CD4-positive, alpha-beta memory T cell (primary cell): ENCODE results near the gene ATOSB. TPM values are rescaled to one million over a fixed set of nuclear protein-coding genes. Genes with fewer than 3 reads are reported as not detected.

Experiments used
- CTCF ChIA-PET: fragments of 350-600 bp; sonication (Branson Sonifier 250); formaldehyde crosslinking; loops from one replicate; lab custom pipeline; 2021; ENCODE audit warnings: inconsistent platforms; ENCODE audit not compliant: partially characterized antibody; lab: Charles Lee
- POLR2A ChIA-PET: fragments of 350-600 bp; sonication (Branson Sonifier 250); formaldehyde crosslinking; loops from one replicate; lab custom pipeline; 2021; ENCODE audit not compliant: partially characterized antibody; lab: Charles Lee
- DNase-seq, 5 donors: peaks; one replicate each; pipeline versions ENCODE4 v3.0.0 to v3.0.0-alpha.2; 2020 to 2022; ENCODE audit warnings: mixed read lengths in 1 of 5
- H3K27ac ChIP-seq: one replicate; pipeline ENCODE4 v1.7.0; 2013; ENCODE audit warnings: low read depth, low read length
- H3K27me3 ChIP-seq: 2 replicates; pipeline ENCODE4 v1.7.0; 2013; ENCODE audit warnings: mild to moderate bottlenecking, low read length, moderate library complexity; ENCODE audit not compliant: insufficient read depth
- H3K36me3 ChIP-seq: 2 replicates; pipeline ENCODE4 v1.7.0; 2013; ENCODE audit warnings: mild to moderate bottlenecking, low read length, moderate library complexity; ENCODE audit not compliant: insufficient read depth
- H3K4me1 ChIP-seq: 2 replicates; pipeline ENCODE4 v1.7.0; 2013; ENCODE audit warnings: mild to moderate bottlenecking, low read length, moderate library complexity; ENCODE audit not compliant: insufficient read depth
- H3K4me3 ChIP-seq, 2 donors: one replicate each; pipeline ENCODE4 v1.7.0; 2013; ENCODE audit warnings: low read length in 2 of 2, mild to moderate bottlenecking in 1 of 2
- H3K9me3 ChIP-seq, 2 donors: one replicate each; pipeline ENCODE4 v1.7.0; 2013; ENCODE audit warnings: low read length in 2 of 2, control low read depth in 1 of 2; ENCODE audit not compliant: control insufficient read depth in 1 of 2
- H3K27ac Mint-ChIP-seq, 7 donors: one replicate each; pipeline ENCODE4 v1.8.0; 2020 to 2021; ENCODE audit warnings: mixed read lengths in 7 of 7, mild to moderate bottlenecking in 6 of 7, inconsistent platforms in 3 of 7, moderate library complexity in 3 of 7
- H3K27me3 Mint-ChIP-seq, 2 donors: one replicate each; pipeline ENCODE4 v1.8.0; 2020 to 2021; ENCODE audit warnings: mixed read lengths in 2 of 2
- H3K36me3 Mint-ChIP-seq, 2 donors: one replicate each; pipeline ENCODE4 v1.8.0; 2020 to 2021; ENCODE audit warnings: mixed read lengths in 2 of 2, inconsistent platforms in 1 of 2, mild to moderate bottlenecking in 1 of 2
- H3K4me1 Mint-ChIP-seq, 4 donors: one replicate each; pipeline ENCODE4 v1.8.0; 2020 to 2021; ENCODE audit warnings: mixed read lengths in 4 of 4, mild to moderate bottlenecking in 1 of 4
- H3K4me3 Mint-ChIP-seq, 8 donors: one replicate each; pipeline ENCODE4 v1.8.0; 2020 to 2021; ENCODE audit warnings: mixed read lengths in 8 of 8, mild to moderate bottlenecking in 7 of 8, moderate library complexity in 6 of 8, inconsistent platforms in 3 of 8
- H3K9me3 Mint-ChIP-seq, 8 donors: one replicate each; pipeline ENCODE4 v1.8.0; 2020 to 2021; ENCODE audit warnings: mixed read lengths in 8 of 8, mild to moderate bottlenecking in 5 of 8, inconsistent platforms in 3 of 8, moderate library complexity in 1 of 8
- intact Hi-C: fragments of 100-400 bp; cut with micrococcal nuclease; formaldehyde crosslinking; loops from one replicate; pipeline ENCODE4 v1.15.1; 2023
- polyA plus RNA-seq, 2 donors: library from polyadenylated mRNA; unstranded; fragments of 300-500 nt; fragmentation: Illumina TruSeq; gene quantifications; one replicate each; pipeline ENCODE4 v1.2.3, GENCODE V29; 2021
- total RNA-seq, 2 experiments: library from RNA; stranded (reverse); gene quantifications; one replicate each; pipeline ENCODE4 v1.2.3, GENCODE V29; 2021

The ATOSB gene
- total and polyA plus RNA-seq, 4 experiments from 2014 or later, result 3.7 to 10.1 (median 8.9) TPM

DNA sequence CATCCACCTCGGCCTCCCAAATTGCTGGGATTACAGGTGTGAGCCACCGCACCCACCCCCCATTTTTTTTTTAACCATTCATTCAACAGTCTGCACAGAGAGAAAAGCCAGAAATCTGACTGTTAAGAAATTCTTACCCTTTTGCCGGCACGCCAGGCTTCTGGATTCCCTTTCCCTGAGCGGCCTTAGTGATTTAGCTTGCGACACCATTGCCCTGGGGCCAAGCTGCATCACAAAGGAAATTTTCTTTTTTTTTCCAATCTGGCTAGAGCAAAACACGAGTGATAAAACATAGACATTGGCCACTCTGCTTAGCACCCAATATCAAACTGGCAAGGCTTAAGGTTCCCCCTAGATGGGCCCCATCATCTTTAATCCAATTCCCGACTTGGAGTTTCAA lies 21.2 kb upstream of the ATOSB start:
- peaks cover 0 to under 1% of the 10 kb centered on the region in 2 donors for H3K27me3 Mint-ChIP-seq
- H3K9me3 Mint-ChIP-seq, result peaks cover 0 to 16% (median 10%) of the 10 kb centered on the region in 8 donors
- H3K27ac ChIP-seq, result no peak overlapping the region
- H3K27me3 ChIP-seq, result no peaks in the 10 kb centered on the region
- intact Hi-C loops, result no loop called here
- no peak overlapping the region for H3K27ac Mint-ChIP-seq
- H3K4me1 Mint-ChIP-seq, result no peaks in the 10 kb centered on the region
- no peak for DNase-seq
- H3K4me1 ChIP-seq, result no peaks in the 10 kb centered on the region
- POLR2A ChIA-PET, result no interaction called here
- no peaks in the 10 kb centered on the region for H3K36me3 ChIP-seq
- H3K4me3 Mint-ChIP-seq, result no peak overlapping the region
- H3K36me3 Mint-ChIP-seq, result peaks cover 0 to 3% of the 10 kb centered on the region in 2 donors
- CTCF ChIA-PET, result interaction anchor here (1.7 kb wide), 1 partner anchor 20 kb away, joined by 7 read pairs; no protein-coding TSS in a partner anchor
- H3K9me3 ChIP-seq, result peaks cover 0 to 2% of the 10 kb centered on the region in 2 donors
- H3K4me3 ChIP-seq, result no peak overlapping the region

DNA sequence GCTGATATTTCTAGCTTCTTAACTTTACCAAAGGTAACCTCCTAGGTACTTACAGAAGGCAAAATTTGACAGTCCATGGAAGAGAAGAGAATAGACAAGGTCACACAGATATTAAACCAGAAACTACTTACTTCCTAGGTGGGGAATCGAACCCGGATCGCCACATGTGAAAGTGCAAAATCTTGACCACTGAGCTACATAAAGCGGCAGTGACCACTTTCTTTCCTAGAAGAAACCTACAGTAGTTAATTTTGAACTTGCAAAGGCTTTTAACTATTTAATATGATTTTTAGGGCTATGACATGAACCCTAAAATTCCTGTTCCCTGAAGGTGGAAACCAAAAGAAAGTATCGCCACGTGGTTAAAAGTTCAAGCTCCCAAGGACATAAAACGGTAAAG lies 20.3 kb upstream of the ATOSB start:
- Histone ChIP-seq H3K27ac (no peak overlapping the region), H3K36me3 (no peaks in the 10 kb centered on the region), H3K9me3 (no peaks in the 10 kb centered on the region), H3K27me3 (no peaks in the 10 kb centered on the region), H3K4me3 (no peak overlapping the region), H3K4me1 (no peaks in the 10 kb centered on the region)
- Mint-ChIP-seq H3K36me3 (peaks cover 0 to 3% of the 10 kb centered on the region in 2 donors), H3K9me3 (peaks cover 0 to 10% (median 5%) of the 10 kb centered on the region in 8 donors), H3K4me3 (no peak overlapping the region), H3K27me3 (peaks cover 0 to 2% of the 10 kb centered on the region in 2 donors), H3K27ac (no peak overlapping the region), H3K4me1 (no peaks in the 10 kb centered on the region)
- ChIA-PET POLR2A (no interaction called here), CTCF (interaction anchor here (1.2 to 1.7 kb wide), 2 partner anchors 19 to 236 kb away, joined by 4 to 7 read pairs; no protein-coding TSS in a partner anchor)
- intact Hi-C loops, result no loop called here
- DNase-seq, result no peak

- DNase-seq, result no peak
- no peaks in the 10 kb centered on the region for H3K9me3 ChIP-seq
- H3K27me3 Mint-ChIP-seq, result peaks cover 0 to 2% of the 10 kb centered on the region in 2 donors
- CTCF ChIA-PET, result interaction anchor here (1.2 to 2.0 kb wide), 3 partner anchors 14 to 235 kb away, joined by 4 to 7 read pairs (median 5); no protein-coding TSS in a partner anchor
- no peaks in the 10 kb centered on the region for H3K4me1 ChIP-seq
- no peaks in the 10 kb centered on the region for H3K4me1 Mint-ChIP-seq
- no peak overlapping the region for H3K27ac ChIP-seq
- no peaks in the 10 kb centered on the region for H3K27me3 ChIP-seq
- POLR2A ChIA-PET, result no interaction called here
- H3K9me3 Mint-ChIP-seq, result peaks cover 0 to 9% (median 2%) of the 10 kb centered on the region in 8 donors
- intact Hi-C loops, result no loop called here
- no peak overlapping the region for H3K4me3 Mint-ChIP-seq
- H3K36me3 ChIP-seq, result no peaks in the 10 kb centered on the region
- H3K4me3 ChIP-seq, result no peak overlapping the region
- H3K36me3 Mint-ChIP-seq, result no peaks in the 10 kb centered on the region
- H3K27ac Mint-ChIP-seq, result no peak overlapping the region
Measured at GRCh38 chr9:35134920-35135319, 19.3 kb upstream of the ATOSB start.

DNA sequence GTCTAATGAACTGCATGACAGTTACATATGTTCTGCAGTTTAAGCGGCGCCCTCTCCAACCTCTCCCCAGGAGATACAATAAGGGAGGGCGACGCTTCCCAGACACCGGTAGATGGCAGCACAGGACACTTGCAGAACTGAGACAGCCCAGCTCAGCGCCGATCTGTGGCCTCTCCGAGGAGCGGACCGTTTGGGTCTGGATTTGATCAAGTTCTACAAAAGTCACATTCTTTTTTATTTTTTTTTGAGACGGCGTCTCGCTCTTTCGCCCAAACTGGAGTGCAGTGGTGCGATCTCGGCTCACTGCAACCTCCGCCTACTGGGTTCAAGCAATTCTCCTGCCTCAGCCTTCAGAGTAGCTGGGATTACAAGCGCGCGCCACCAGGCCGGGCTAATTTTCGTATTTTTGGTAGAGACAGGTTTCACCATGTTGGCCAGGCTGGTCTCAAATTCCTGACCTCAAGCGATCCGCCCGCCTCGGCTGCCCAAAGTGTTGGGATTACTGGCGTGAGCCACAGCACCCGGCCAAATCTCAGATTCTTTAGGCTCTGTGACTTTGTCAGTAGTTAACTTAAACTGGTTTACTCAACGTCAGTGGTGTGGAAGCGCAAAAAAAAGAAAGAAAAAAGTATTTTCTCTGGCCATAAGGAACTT lies 1.4 kb upstream of the ATOSB start:
- H3K27ac ChIP-seq, result peak overlapping the region; percentile 68
- H3K27ac Mint-ChIP-seq, result peak overlapping the region; percentile 92 to 99 (median 96)
- peak overlapping the region; percentile 89 to 95 (median 93) for H3K4me3 Mint-ChIP-seq

GRCh38 chr9:35116539-35116897 lies 856 bp upstream of the ATOSB start:
- Mint-ChIP-seq H3K4me3 (peak overlapping the region; percentile 89 to 95 (median 93)), H3K27ac (peak overlapping the region; percentile 92 to 99 (median 96)), H3K9me3 (no peaks in the 10 kb centered on the region), H3K4me1 (peaks cover 34 to 52% (median 40%) of the 10 kb centered on the region in 4 donors), H3K27me3 (no peaks in the 10 kb centered on the region), H3K36me3 (peaks cover 0 to 4% of the 10 kb centered on the region in 2 donors)
- Histone ChIP-seq H3K27me3 (no peaks in the 10 kb centered on the region), H3K36me3 (no peaks in the 10 kb centered on the region), H3K4me3 (peak overlapping the region; percentile 86 to 88), H3K4me1 (peaks cover 47% of the 10 kb centered on the region), H3K9me3 (no peaks in the 10 kb centered on the region), H3K27ac (peak overlapping the region; percentile 68)
- POLR2A ChIA-PET, result interaction anchor here (0.6 to 3.6 kb wide), 5 partner anchors 13 to 143 kb away, joined by 3 to 46 read pairs (median 4); partner anchors contain the start of genes PIGO, STOML2 and VCP
- intact Hi-C loops, result loop anchor here (1.0 to 5.0 kb wide), 14 partner anchors 13 to 710 kb away; partner anchors contain the start of genes CREB3, DNAJB5, HINT2 and PIGO
- CTCF ChIA-PET, result interaction anchor here (0.9 to 3.3 kb wide), 18 partner anchors 8 to 765 kb away, joined by 3 to 41 read pairs (median 4); partner anchors contain the start of genes STOML2 and UNC13B
- no peak for DNase-seq

More for the DNA sequence above, 1.4 kb upstream of the ATOSB start:
- ChIA-PET CTCF (interaction anchor here (0.6 to 3.3 kb wide), 18 partner anchors 9 to 765 kb away, joined by 3 to 41 read pairs (median 4); partner anchors contain the start of gene STOML2), POLR2A (interaction anchor here (0.6 to 1.6 kb wide), 4 partner anchors 14 to 142 kb away, joined by 3 to 4 read pairs (median 3); partner anchors contain the start of genes STOML2 and VCP)
- Histone ChIP-seq H3K27me3 (no peaks in the 10 kb centered on the region), H3K4me3 (peak overlapping the region; percentile 86 to 88), H3K36me3 (no peaks in the 10 kb centered on the region), H3K9me3 (no peaks in the 10 kb centered on the region), H3K4me1 (peaks cover 42% of the 10 kb centered on the region)
- intact Hi-C loops, result loop anchor here (1.0 to 5.0 kb wide), 14 partner anchors 14 to 710 kb away; partner anchors contain the start of genes CREB3, DNAJB5, HINT2 and PIGO
- H3K36me3 Mint-ChIP-seq, result peaks cover 0 to 4% of the 10 kb centered on the region in 2 donors
- H3K9me3 Mint-ChIP-seq, result no peaks in the 10 kb centered on the region
- H3K4me1 Mint-ChIP-seq, result peaks cover 29 to 47% (median 35%) of the 10 kb centered on the region in 4 donors
- DNase-seq, result peak; percentile 86 to 91 (median 89)
- no peaks in the 10 kb centered on the region for H3K27me3 Mint-ChIP-seq

DNA sequence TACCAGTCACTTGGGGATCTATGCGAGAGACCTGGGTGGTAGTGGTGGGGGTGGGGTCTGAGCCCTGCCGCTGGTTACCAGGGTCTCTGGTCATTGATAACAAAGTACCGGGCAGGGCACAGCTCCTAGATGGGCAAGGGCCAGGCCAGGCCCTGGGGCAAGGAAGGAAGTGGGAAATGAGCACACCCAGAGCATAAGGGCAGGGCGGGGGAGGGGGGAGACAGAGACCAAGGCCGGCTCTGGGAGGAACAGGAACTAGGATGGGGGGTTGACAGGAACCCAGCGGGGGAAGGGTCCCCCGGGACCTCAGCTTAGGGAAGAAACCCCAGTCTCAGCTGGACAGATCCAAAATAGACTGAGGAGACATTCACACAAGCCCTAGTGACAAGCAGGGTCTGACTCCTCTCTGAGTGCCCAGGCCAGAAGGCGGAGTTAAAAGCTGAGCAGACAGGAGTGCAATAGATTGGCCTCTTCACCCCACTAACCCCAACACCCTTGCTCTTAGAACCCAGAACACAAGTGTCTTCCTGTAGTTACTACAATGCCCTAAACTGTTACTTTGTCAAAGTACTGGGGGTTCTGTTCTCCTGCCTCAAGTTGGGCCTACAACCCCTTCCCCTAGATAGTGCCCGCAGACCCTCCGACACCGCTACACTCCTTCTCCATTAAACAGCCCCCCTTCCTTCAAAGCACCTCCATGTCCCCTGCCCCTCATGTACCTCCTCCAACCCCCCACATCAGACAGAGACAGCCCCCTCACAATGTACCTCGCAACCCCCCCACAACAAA lies 628 bp downstream of the ATOSB start:
- CTCF ChIA-PET, result interaction anchor here (0.8 to 3.3 kb wide), 10 partner anchors 9 to 767 kb away, joined by 3 to 41 read pairs (median 7); partner anchors contain the start of genes FANCG, PIGO and UNC13B
- intact Hi-C loops, result loop anchor here (5.0 kb wide), 3 partner anchors 532 to 632 kb away; partner anchors contain the start of genes CCDC107, GBA2, RGP1 and RMRP
- Mint-ChIP-seq H3K4me1 (peaks cover 42 to 65% (median 50%) of the 10 kb centered on the region in 4 donors), H3K27ac (peak overlapping the region; percentile 92 to 99 (median 96)), H3K9me3 (no peaks in the 10 kb centered on the region), H3K4me3 (peak overlapping the region; percentile 89 to 95 (median 93)), H3K27me3 (no peaks in the 10 kb centered on the region), H3K36me3 (peaks cover 0 to 4% of the 10 kb centered on the region in 2 donors)
- H3K4me1 ChIP-seq, result peaks cover 58% of the 10 kb centered on the region
- no peaks in the 10 kb centered on the region for H3K27me3 ChIP-seq
- peak overlapping the region; percentile 68 for H3K27ac ChIP-seq
- peak overlapping the region; percentile 86 to 88 for H3K4me3 ChIP-seq
- no peaks in the 10 kb centered on the region for H3K36me3 ChIP-seq
- peak in 4 of 5 donors; percentile 34 to 71 (median 35) for DNase-seq
- H3K9me3 ChIP-seq, result no peaks in the 10 kb centered on the region
- POLR2A ChIA-PET, result interaction anchor here (0.7 to 3.6 kb wide), 7 partner anchors 11 to 699 kb away, joined by 3 to 46 read pairs (median 3); partner anchors contain the start of genes PIGO, STOML2 and VCP
